ENCODE data around the gene PLCB2.

DNA sequence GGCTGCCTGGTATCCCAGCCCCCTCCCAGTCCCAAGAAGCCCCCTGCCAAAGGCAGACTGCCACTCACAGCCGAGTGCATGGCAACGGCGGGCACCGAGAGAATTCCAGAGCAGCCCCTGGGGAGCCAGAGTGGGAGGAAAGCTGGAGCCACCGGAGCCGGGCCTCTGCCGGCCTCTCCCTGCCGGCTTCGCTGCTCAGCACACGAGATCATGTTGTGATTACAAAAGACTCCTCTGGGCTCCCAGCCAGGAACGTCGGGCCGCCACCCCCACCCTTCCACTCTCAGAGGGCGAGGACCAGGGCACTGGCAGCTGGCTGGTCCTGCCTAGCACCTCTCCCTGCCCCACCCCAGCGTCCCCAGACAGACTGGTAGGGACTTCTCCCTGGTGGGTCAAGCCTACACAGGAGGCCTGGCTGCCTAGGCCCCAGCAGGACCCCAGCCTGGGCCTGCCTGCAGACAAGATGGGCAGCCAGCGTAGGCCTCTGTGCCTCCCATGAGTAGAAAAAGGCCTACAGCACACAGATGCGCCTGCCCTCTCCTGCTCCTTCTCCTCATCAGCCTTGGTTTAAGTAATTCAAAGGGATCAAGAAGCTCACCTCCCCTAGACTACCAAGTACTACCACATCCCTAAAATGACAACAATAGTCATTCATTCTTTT, 33.1 kb upstream of the PLCB2 start, which contains the start of gene CCDC9B:
- TF ChIP-seq EZH2 (IDR thresholded peaks at IDR 0.05; ENCODE audit: borderline replicate concordance, insufficient read depth, low read depth, low read length, poor library complexity, severe bottlenecking), result no peak
- TF ChIP-seq, protein P1, sequence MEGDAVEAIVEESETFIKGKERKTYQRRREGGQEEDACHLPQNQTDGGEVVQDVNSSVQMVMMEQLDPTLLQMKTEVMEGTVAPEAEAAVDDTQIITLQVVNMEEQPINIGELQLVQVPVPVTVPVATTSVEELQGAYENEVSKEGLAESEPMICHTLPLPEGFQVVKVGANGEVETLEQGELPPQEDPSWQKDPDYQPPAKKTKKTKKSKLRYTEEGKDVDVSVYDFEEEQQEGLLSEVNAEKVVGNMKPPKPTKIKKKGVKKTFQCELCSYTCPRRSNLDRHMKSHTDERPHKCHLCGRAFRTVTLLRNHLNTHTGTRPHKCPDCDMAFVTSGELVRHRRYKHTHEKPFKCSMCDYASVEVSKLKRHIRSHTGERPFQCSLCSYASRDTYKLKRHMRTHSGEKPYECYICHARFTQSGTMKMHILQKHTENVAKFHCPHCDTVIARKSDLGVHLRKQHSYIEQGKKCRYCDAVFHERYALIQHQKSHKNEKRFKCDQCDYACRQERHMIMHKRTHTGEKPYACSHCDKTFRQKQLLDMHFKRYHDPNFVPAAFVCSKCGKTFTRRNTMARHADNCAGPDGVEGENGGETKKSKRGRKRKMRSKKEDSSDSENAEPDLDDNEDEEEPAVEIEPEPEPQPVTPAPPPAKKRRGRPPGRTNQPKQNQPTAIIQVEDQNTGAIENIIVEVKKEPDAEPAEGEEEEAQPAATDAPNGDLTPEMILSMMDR (IDR thresholded peaks at IDR 0.05), result no peak
